ENCODE results near the gene AKT2.

GRCh38 chr19:40294560-40294959 is 9.4 kb upstream of the AKT2 start:
- no peak for TF ChIP-seq POLR2A (IDR thresholded peaks at IDR 0.05)
- TF ChIP-seq CTCF (IDR thresholded peaks at IDR 0.05), result no peak
- no peak for TF ChIP-seq POLR2AphosphoS5 (IDR thresholded peaks at IDR 0.05; ENCODE audit: insufficient read depth in 1 of 2, low read depth in 1 of 2)

Data from vagina (tissue), 2 donors.